ENCODE data around the gene ZFC3H1.

Gene ZFC3H1

GRCh38 chr12:71605039-71605438 lies 58.6 kb downstream of the ZFC3H1 start:
- H2AFZ ChIP-seq (ENCODE audit: low read depth, low read length): no peak overlapping the region
- no peak overlapping the region for H3K4me3 ChIP-seq (ENCODE audit: low read length)
- peaks cover 31% of the 10 kb centered on the region for H3K36me3 ChIP-seq (ENCODE audit: insufficient read depth, low read length)
- H3K9me3 ChIP-seq (ENCODE audit: low read length): no peaks in the 10 kb centered on the region
- no peaks in the 10 kb centered on the region for H3K27me3 ChIP-seq (ENCODE audit: insufficient read depth, low read length)
- H3K4me1 ChIP-seq (ENCODE audit: insufficient read depth, low read length): peaks cover 6% of the 10 kb centered on the region

- Histone ChIP-seq H3K4me3 (ENCODE audit: low read length) (no peak overlapping the region), H3K9me3 (ENCODE audit: low read length) (no peaks in the 10 kb centered on the region), H3K36me3 (ENCODE audit: insufficient read depth, low read length) (peaks cover 18% of the 10 kb centered on the region), H3K4me1 (ENCODE audit: insufficient read depth, low read length) (peaks cover 6% of the 10 kb centered on the region), H3K27me3 (ENCODE audit: insufficient read depth, low read length) (no peaks in the 10 kb centered on the region), H2AFZ (ENCODE audit: low read depth, low read length) (no peak overlapping the region)
These were observed 60.7 kb downstream of the ZFC3H1 start for GRCh38 chr12:71602761-71603577.

- no peaks in the 10 kb centered on the region for H3K4me1 ChIP-seq (ENCODE audit: insufficient read depth, low read length)
- no peaks in the 10 kb centered on the region for H3K27me3 ChIP-seq (ENCODE audit: insufficient read depth, low read length)
- H3K4me3 ChIP-seq (ENCODE audit: low read length): no peak overlapping the region
- H3K36me3 ChIP-seq (ENCODE audit: insufficient read depth, low read length): peaks cover 9% of the 10 kb centered on the region
- no peak overlapping the region for H2AFZ ChIP-seq (ENCODE audit: low read depth, low read length)
- no peaks in the 10 kb centered on the region for H3K9me3 ChIP-seq (ENCODE audit: low read length)
These were observed 62.1 kb downstream of the ZFC3H1 start for GRCh38 chr12:71601546-71601945.

- Histone ChIP-seq H3K4me3 (ENCODE audit: low read length) (no peak overlapping the region), H3K36me3 (ENCODE audit: insufficient read depth, low read length) (no peaks in the 10 kb centered on the region), H3K9me3 (ENCODE audit: low read length) (no peaks in the 10 kb centered on the region), H3K4me1 (ENCODE audit: insufficient read depth, low read length) (no peaks in the 10 kb centered on the region), H3K27me3 (ENCODE audit: insufficient read depth, low read length) (no peaks in the 10 kb centered on the region), H2AFZ (ENCODE audit: low read depth, low read length) (no peak overlapping the region)
These were observed 64.4 kb downstream of the ZFC3H1 start for GRCh38 chr12:71599210-71599609.

GRCh38 chr12:71594214-71594948 lies 69.3 kb downstream of the ZFC3H1 start:
- H3K4me1 ChIP-seq (ENCODE audit: insufficient read depth, low read length): no peaks in the 10 kb centered on the region
- no peaks in the 10 kb centered on the region for H3K9me3 ChIP-seq (ENCODE audit: low read length)
- no peaks in the 10 kb centered on the region for H3K36me3 ChIP-seq (ENCODE audit: insufficient read depth, low read length)
- no peak overlapping the region for H3K4me3 ChIP-seq (ENCODE audit: low read length)
- no peak overlapping the region for H2AFZ ChIP-seq (ENCODE audit: low read depth, low read length)
- H3K27me3 ChIP-seq (ENCODE audit: insufficient read depth, low read length): no peaks in the 10 kb centered on the region

GRCh38 chr12:71592841-71593240 lies 70.8 kb downstream of the ZFC3H1 start:
- Histone ChIP-seq H3K27me3 (ENCODE audit: insufficient read depth, low read length) (no peaks in the 10 kb centered on the region), H3K36me3 (ENCODE audit: insufficient read depth, low read length) (no peaks in the 10 kb centered on the region), H3K4me3 (ENCODE audit: low read length) (no peak overlapping the region), H2AFZ (ENCODE audit: low read depth, low read length) (no peak overlapping the region), H3K4me1 (ENCODE audit: insufficient read depth, low read length) (no peaks in the 10 kb centered on the region), H3K9me3 (ENCODE audit: low read length) (no peaks in the 10 kb centered on the region)

- no peaks in the 10 kb centered on the region for H3K4me1 ChIP-seq (ENCODE audit: insufficient read depth, low read length)
- no peaks in the 10 kb centered on the region for H3K36me3 ChIP-seq (ENCODE audit: insufficient read depth, low read length)
- no peaks in the 10 kb centered on the region for H3K9me3 ChIP-seq (ENCODE audit: low read length)
These were observed 72.0 kb downstream of the ZFC3H1 start for GRCh38 chr12:71591601-71592000.

GRCh38 chr12:71589478-71589881 lies 74.2 kb downstream of the ZFC3H1 start:
- Histone ChIP-seq H3K4me1 (ENCODE audit: insufficient read depth, low read length) (no peaks in the 10 kb centered on the region), H3K36me3 (ENCODE audit: insufficient read depth, low read length) (no peaks in the 10 kb centered on the region), H3K4me3 (ENCODE audit: low read length) (no peak overlapping the region), H3K9me3 (ENCODE audit: low read length) (no peaks in the 10 kb centered on the region), H2AFZ (ENCODE audit: low read depth, low read length) (no peak overlapping the region), H3K27me3 (ENCODE audit: insufficient read depth, low read length) (no peaks in the 10 kb centered on the region)

More at GRCh38 chr12:71591601-71592000, 72.0 kb downstream of the ZFC3H1 start:
- Histone ChIP-seq H3K4me3 (ENCODE audit: low read length) (no peak overlapping the region), H2AFZ (ENCODE audit: low read depth, low read length) (no peak overlapping the region), H3K27me3 (ENCODE audit: insufficient read depth, low read length) (no peaks in the 10 kb centered on the region)

- no peak overlapping the region for H3K4me3 ChIP-seq (ENCODE audit: low read length)
- H3K36me3 ChIP-seq (ENCODE audit: insufficient read depth, low read length): no peaks in the 10 kb centered on the region
- no peaks in the 10 kb centered on the region for H3K27me3 ChIP-seq (ENCODE audit: insufficient read depth, low read length)
- H3K9me3 ChIP-seq (ENCODE audit: low read length): no peaks in the 10 kb centered on the region
- no peak overlapping the region for H2AFZ ChIP-seq (ENCODE audit: low read depth, low read length)
- no peaks in the 10 kb centered on the region for H3K4me1 ChIP-seq (ENCODE audit: insufficient read depth, low read length)
These were observed 76.6 kb downstream of the ZFC3H1 start for GRCh38 chr12:71587012-71587411.

GRCh38 chr12:71585218-71585617 lies 78.4 kb downstream of the ZFC3H1 start:
- Histone ChIP-seq H3K9me3 (ENCODE audit: low read length) (no peaks in the 10 kb centered on the region), H3K4me3 (ENCODE audit: low read length) (no peak overlapping the region), H3K27me3 (ENCODE audit: insufficient read depth, low read length) (no peaks in the 10 kb centered on the region), H3K36me3 (ENCODE audit: insufficient read depth, low read length) (no peaks in the 10 kb centered on the region), H3K4me1 (ENCODE audit: insufficient read depth, low read length) (no peaks in the 10 kb centered on the region), H2AFZ (ENCODE audit: low read depth, low read length) (no peak overlapping the region)

GRCh38 chr12:71584356-71584755 lies 79.3 kb downstream of the ZFC3H1 start:
- Histone ChIP-seq H3K27me3 (ENCODE audit: insufficient read depth, low read length) (no peaks in the 10 kb centered on the region), H3K4me1 (ENCODE audit: insufficient read depth, low read length) (no peaks in the 10 kb centered on the region), H3K4me3 (ENCODE audit: low read length) (no peak overlapping the region), H3K36me3 (ENCODE audit: insufficient read depth, low read length) (no peaks in the 10 kb centered on the region), H3K9me3 (ENCODE audit: low read length) (no peaks in the 10 kb centered on the region), H2AFZ (ENCODE audit: low read depth, low read length) (no peak overlapping the region)

- no peak overlapping the region for H3K4me3 ChIP-seq (ENCODE audit: low read length)
- no peaks in the 10 kb centered on the region for H3K36me3 ChIP-seq (ENCODE audit: insufficient read depth, low read length)
- H3K27me3 ChIP-seq (ENCODE audit: insufficient read depth, low read length): no peaks in the 10 kb centered on the region
- no peaks in the 10 kb centered on the region for H3K9me3 ChIP-seq (ENCODE audit: low read length)
- H3K4me1 ChIP-seq (ENCODE audit: insufficient read depth, low read length): no peaks in the 10 kb centered on the region
- H2AFZ ChIP-seq (ENCODE audit: low read depth, low read length): no peak overlapping the region
These were observed 80.7 kb downstream of the ZFC3H1 start for GRCh38 chr12:71582925-71583324.

- Histone ChIP-seq H3K9me3 (ENCODE audit: low read length) (no peaks in the 10 kb centered on the region), H3K36me3 (ENCODE audit: insufficient read depth, low read length) (no peaks in the 10 kb centered on the region), H3K27me3 (ENCODE audit: insufficient read depth, low read length) (no peaks in the 10 kb centered on the region), H3K4me3 (ENCODE audit: low read length) (no peak overlapping the region), H3K4me1 (ENCODE audit: insufficient read depth, low read length) (no peaks in the 10 kb centered on the region), H2AFZ (ENCODE audit: low read depth, low read length) (no peak overlapping the region)
These were observed 82.4 kb downstream of the ZFC3H1 start for GRCh38 chr12:71581206-71581605.

Data from neuron (in vitro differentiated cells).